ENCODE data around the gene TBC1D32.

DNA sequence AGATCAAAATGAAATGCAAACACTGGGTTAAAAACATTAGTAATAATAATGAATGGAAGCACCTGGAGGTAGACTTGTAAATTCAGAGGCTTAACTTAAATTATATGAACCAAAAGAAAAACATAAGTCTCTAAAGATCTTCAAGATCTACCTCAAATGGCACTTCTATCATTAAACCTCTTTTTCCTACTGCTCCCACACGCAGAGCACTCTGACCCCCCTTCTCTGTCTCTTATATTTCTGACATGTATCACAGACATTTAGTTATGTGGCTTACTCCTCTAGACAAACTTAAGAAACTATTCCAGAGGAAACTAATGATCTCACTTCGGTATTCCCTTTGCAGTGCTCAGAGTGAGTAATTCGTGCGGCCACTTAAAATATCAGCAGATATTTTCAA lies 1.1 kb downstream of the TBC1D32 start:
- TF ChIP-seq POLR2AphosphoS5 (IDR thresholded peaks at IDR 0.05; ENCODE audit: borderline replicate concordance, low read depth, low read length) (no peak), EZH2 (IDR thresholded peaks at IDR 0.05) (no peak)

Measured in SK-N-MC (cell line).